Measurements from ENCODE around the gene TBC1D4.

Gene TBC1D4

DNA sequence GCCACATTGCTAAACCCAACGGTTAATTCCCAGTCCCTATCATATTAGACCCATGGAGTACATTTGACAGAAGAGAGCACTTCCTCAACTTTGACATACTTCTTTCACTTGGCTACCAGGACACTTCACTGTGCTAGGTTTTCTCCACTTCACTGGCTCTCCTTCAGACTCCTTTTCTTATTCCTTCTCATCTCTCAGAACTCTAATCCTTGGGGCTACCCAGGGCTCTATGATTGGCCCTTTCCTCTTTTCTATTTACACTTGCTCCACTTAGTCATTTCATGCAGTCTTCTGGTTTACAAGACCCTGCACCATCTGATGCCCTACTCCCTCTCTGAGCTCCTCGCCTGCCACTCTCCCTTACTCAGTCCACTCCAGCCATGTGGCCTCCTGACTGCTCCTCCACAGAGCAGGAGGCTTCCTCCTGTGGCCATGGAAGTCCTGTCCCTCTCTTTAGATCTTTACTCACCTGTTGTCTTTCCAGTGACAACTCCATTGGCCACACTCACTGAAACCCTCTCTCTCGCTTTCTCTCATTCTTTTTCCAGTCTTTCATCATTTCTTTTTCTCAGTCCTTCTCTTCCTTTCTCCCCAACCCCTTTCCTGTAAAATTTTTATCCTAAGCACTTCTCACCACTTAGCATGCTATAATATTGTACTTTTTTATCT lies 90.4 kb downstream of the TBC1D4 start:
- DNase-seq (ENCODE audit: low spot score): no peak

DNA sequence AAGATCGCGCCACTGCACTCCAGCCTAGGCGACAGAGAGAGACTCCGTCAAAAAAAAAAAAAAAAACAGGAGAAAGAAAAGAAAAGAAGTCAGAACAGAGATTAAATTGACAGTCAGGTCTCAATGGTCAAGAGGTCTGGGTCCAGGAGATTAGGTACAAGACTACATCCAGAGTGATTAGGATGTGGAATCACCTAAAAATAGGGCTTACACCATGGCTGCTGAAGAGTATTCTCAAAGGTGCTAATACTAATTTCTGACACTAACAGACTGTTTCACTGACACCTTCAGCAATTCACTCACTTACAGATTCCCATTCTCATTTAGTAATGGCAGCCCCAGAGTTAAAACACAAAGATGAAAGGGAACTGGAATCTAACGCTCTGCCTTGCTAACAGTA lies 91.7 kb downstream of the TBC1D4 start:
- no peak for DNase-seq (ENCODE audit: low spot score)

DNA sequence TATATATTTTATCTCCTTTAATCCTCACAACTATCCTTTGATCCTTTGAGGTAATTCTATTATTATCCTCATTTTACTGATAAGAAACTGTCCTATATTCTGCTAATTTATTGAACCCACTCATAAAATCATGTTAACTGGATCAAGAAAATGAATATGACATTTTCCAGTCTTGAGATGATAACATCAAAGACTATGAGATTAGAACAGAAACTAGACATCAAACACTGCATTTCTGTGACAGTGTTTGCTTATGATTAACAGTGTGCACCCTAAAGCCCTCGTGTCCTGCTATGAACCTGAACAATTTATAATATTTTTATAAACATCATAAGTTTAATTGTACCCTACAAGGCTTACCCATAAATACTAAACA lies 96.3 kb downstream of the TBC1D4 start:
- DNase-seq (ENCODE audit: low spot score): no peak

- no peak for DNase-seq (ENCODE audit: low spot score)
Measured at GRCh38 chr13:75384879-75385707, 96.9 kb downstream of the TBC1D4 start.

GRCh38 chr13:75383064-75383715 lies 98.8 kb downstream of the TBC1D4 start:
- DNase-seq (ENCODE audit: low spot score): no peak

- no peak for DNase-seq (ENCODE audit: low spot score)
Measured at GRCh38 chr13:75378301-75378700, 103.7 kb downstream of the TBC1D4 start.

- DNase-seq (ENCODE audit: low spot score): no peak
Measured at GRCh38 chr13:75376792-75377402, 105.1 kb downstream of the TBC1D4 start.

DNA sequence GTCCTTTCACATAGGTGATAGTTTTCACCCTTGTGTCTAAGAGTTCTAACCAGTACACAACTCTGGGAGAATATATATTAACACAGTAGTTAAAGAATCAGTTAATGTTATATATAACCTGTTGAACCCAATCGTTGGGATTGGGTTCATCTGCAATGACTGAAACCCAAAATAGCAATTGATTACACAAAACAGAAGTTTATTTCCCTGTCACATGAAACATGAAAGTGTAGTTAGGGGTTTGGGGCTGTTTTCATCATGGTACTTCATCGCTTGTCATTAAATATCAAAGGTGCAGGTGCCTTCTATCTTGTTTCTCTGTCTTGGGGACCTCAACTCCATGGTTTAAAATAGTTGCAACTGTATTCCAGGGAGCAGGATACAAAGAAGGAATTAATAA lies 106.6 kb downstream of the TBC1D4 start:
- DNase-seq (ENCODE audit: low spot score): no peak

- no peak for DNase-seq (ENCODE audit: low spot score)
Measured at GRCh38 chr13:75373988-75374387, 108.0 kb downstream of the TBC1D4 start.

- DNase-seq (ENCODE audit: low spot score): no peak
Measured at GRCh38 chr13:75372923-75373841, 108.8 kb downstream of the TBC1D4 start.

- DNase-seq (ENCODE audit: low spot score): peak; percentile 27
Measured at GRCh38 chr13:75372517-75372916, 109.5 kb downstream of the TBC1D4 start.

- no peak for DNase-seq (ENCODE audit: low spot score)
Measured at GRCh38 chr13:75371203-75371602, 110.8 kb downstream of the TBC1D4 start.

- DNase-seq (ENCODE audit: low spot score): no peak
Measured at GRCh38 chr13:75370774-75371173, 111.2 kb downstream of the TBC1D4 start.

DNA sequence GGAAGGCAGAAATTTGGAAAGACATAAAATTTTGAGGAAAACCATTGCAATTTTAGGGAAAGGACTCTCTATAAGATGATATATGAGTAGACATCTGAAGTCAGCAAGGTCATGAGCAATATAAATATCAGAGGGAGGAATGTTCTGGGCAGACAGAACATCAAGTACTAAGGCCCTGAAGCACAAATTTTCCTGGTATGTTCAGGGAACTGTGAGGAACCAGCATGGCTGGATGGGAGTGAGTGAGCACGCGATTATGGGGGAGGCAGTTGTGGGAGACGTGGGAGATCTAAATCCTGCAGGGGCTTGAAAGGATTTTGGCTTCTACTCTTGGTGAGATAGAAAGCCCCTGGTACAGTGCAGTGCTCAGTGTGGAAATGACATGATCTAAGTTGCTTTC lies 112.0 kb downstream of the TBC1D4 start:
- no peak for DNase-seq (ENCODE audit: low spot score)

DNA sequence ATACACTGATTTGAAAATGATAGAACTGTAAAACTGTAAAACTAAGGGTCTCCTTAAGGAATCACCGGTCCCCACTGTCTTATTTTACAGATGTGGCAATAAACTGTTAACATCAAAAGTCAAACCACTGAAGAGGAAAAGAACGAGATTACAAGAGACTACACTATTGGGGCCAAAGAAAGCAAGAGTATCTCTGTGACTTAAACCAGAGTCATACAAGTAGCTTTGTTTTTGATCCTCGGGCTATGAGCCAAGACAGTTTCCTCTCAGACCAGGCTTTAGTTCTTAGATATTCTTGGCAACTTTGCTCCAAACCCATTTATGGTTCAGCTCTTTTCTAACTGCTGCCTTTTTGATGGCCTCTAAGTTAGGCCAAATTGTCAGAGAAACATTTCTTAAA lies 113.8 kb downstream of the TBC1D4 start:
- DNase-seq (ENCODE audit: low spot score): no peak

DNA sequence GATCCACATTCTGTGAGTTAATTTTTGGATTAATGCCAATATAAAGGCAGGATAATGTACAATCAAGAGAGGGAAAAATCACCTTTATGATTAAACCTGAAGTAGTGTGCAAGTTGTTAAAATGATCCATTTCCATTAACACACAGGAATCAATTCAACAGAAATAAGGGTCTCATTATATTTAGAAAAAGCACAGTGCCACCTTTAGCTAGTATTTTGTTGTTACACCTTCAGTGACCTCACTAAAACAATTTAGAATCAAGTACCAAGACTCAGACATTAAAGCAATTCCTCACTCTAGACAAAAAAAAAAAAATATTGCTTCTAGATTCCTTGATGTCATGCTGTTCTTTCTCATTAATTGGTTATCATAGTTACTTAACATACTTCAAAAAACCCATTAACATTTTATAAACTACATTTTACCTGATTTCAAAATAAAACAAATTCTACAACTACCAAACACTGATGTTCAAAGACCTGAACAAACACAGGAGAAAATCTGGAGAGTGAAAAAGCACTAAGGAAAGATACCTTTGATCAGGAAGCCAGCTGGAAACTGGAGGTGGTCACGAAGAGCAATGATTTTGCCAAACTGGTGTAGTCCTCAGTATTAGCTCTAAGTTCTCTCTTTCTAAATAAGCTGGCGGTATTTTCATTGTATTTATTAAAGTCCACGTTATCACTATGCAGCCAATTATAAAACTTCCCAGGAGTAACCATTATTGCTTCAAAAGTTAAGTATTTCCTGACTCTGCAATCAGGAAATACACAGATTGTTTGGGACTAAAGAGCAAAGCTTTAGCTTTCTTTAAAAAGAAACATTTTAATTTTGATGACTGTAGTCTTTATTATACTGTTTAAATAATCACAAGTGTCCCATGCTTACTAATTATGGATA lies 115.3 kb downstream of the TBC1D4 start:
- no peak for DNase-seq (ENCODE audit: low spot score)

DNA sequence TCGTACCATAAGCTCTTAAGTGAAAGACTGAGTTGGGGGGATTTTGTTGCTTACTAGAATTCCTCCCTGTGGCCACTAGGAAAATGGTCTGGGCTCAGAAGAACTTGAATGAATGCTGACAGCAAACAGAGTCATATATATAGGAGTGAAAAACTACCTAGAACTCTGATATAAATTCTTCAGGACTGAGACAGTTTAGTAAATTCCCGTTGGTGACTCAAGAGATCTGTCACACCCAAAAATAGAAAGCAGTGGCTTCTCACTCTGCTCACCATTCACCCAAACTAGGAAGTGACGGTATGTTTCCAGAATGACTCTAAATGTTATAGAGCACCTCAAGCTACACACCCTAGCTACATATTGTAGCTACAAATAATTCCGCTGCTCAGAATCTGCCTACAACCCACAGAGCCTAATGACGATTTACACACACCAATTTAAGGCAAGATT lies 116.2 kb downstream of the TBC1D4 start:
- no peak for DNase-seq (ENCODE audit: low spot score)

DNA sequence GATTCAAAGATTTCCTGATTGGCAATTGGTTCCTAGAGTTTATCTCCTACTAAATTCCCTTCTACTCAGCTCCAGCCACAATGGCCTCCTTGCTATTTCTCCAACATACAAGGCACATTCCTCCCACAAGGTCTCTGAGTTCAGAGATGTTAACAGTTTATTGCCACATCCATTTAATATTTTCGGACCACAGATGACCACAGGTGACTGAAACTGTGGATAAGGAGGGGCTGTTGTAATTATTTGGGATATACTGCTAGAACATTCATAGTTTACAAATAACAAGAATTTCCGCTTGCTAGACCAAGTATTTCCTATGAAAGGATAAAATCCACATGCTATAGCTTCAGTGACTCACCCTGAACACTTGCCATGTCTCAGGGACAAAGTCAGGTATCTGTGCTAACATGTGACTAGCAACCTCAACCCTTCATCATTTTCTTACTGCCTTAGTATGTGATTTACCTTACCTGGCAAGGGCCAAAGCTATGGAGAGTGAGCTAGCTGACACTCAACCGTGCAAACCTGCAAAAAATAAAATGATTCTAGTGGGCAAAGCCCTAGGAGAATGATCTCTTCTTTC lies 117.7 kb downstream of the TBC1D4 start:
- DNase-seq (ENCODE audit: low spot score): no peak

- no peak for DNase-seq (ENCODE audit: low spot score)
Measured at GRCh38 chr13:75363371-75363770, 118.6 kb downstream of the TBC1D4 start.

GRCh38 chr13:75362026-75362425 lies 119.9 kb downstream of the TBC1D4 start:
- no peak for DNase-seq (ENCODE audit: low spot score)
